Body of pancreas (tissue), 4 donors: ENCODE results near the gene GADD45GIP1. TPM values are rescaled to one million over a fixed set of nuclear protein-coding genes. Genes with fewer than 3 reads are reported as not detected.
"Not testable (repeated sequence)": the region's sequence is repeated elsewhere in the genome, so short reads cannot be mapped to it uniquely, and the experiment has no call there.

Experiments
- ATAC-seq: fragments of 150-250 bp; one replicate; pipeline ENCODE4 v1.9.1; 2016
- DNase-seq, 4 donors: peaks; one replicate each; pipeline ENCODE4 v3.0.0-alpha.2; 2019
- H3K27ac ChIP-seq, 4 donors: fragments of 200-600 bp; sonication (generic); 1 replicate in 3 of 4; 2 replicates in 1 of 4; pipeline versions ENCODE4 v1.5.1 to v1.6.1; 2016 to 2019; ENCODE audit warnings: mild to moderate bottlenecking in 1 of 4, mixed read lengths in 1 of 4, moderate library complexity in 1 of 4
- H3K27me3 ChIP-seq, 2 donors: fragments of 200-600 bp; sonication (generic); one replicate each; pipeline ENCODE4 v1.6.0; 2016; ENCODE audit warnings: mild to moderate bottlenecking in 1 of 2
- H3K36me3 ChIP-seq, 2 donors: fragments of 200-600 bp; sonication (generic); replicated peaks in 1 of 2; 2 replicates each; pipeline ENCODE4 v1.5.1; 2016; ENCODE audit warnings: low read depth in 2 of 2; ENCODE audit not compliant: insufficient read depth in 1 of 2
- H3K4me1 ChIP-seq: fragments of 200-600 bp; sonication (generic); one replicate; pipeline ENCODE4 v1.6.0; 2016
- H3K4me3 ChIP-seq, 2 donors: fragments of 200-600 bp; sonication (generic); 1 replicate in 1 of 2; 2 replicates in 1 of 2; pipeline ENCODE4 v1.5.1; 2016 to 2019
- H3K9me3 ChIP-seq, 3 donors: fragments of 200-600 bp; sonication (generic); 1 replicate in 2 of 3; 2 replicates in 1 of 3; pipeline ENCODE4 v1.5.1; 2016
- CTCF ChIP-seq, 7 experiments: fragments of 450-650 bp in 4 of 7; fragments of 200-600 bp in 3 of 7; sonication (generic) in 3 of 7; IDR thresholded peaks; one replicate each; pipeline ENCODE4 v1.5.1; 2016 to 2019; ENCODE audit warnings: antibody characterized with exemption in 7 of 7
- POLR2A ChIP-seq, 3 donors: fragments of 450-650 bp; IDR thresholded peaks; one replicate each; pipeline ENCODE4 v1.6.1; 2016; ENCODE audit warnings: antibody characterized with exemption in 3 of 3, mild to moderate bottlenecking in 2 of 3
- WGBS, 2 donors: methylation state at CpG; one replicate each; pipeline ENCODE4 v1.1.5; 2017; 5-methylcytosine and 5-hydroxymethylcytosine counted together
- intact Hi-C: fragments of 100-400 bp; cut with DNase I; formaldehyde crosslinking; loops from one replicate; pipeline ENCODE4 v1.15.1; 2023
- total RNA-seq, 2 donors: library from RNA; depleted of rRNA; stranded (reverse); fragments of >200 nt; gene quantifications; one replicate each; pipeline ENCODE4 v1.1.0, GENCODE V29; 2016

Gene GADD45GIP1
- total RNA-seq, 2 donors from 2014 or later = 31.3 to 42.0 TPM

- intact Hi-C loops = no loop called here
- no peak for TF ChIP-seq POLR2A (IDR thresholded peaks at IDR 0.05)
- TF ChIP-seq CTCF (IDR thresholded peaks at IDR 0.05) = no peak
- Histone ChIP-seq H3K27ac (no peak overlapping the region), H3K9me3 (no peaks in the 10 kb centered on the region), H3K4me3 (no peak overlapping the region), H3K4me1 (peaks cover 15% of the 10 kb centered on the region), H3K36me3 (peaks cover 0 to 5% of the 10 kb centered on the region in 2 donors), H3K27me3 (no peaks in the 10 kb centered on the region)
- WGBS, 2 donors = 88 to 90% methylated on average over 11 to 14 of the region's 14 CpGs
- DNase-seq = no peak
- ATAC-seq = no peak
Observed at GRCh38 chr19:12918253-12918652, 38.8 kb downstream of the GADD45GIP1 start.

GRCh38 chr19:12915860-12916259 lies 41.2 kb downstream of the GADD45GIP1 start:
- DNase-seq, H3K36me3 ChIP-seq, H3K4me3 ChIP-seq, H3K9me3 ChIP-seq, H3K27me3 ChIP-seq, H3K27ac ChIP-seq, ATAC-seq, intact Hi-C loops: not testable (repeated sequence)
- WGBS, 2 donors = 89 to 92% methylated on average over 4 of the region's 4 CpGs
- peaks cover 27% of the 10 kb centered on the region for H3K4me1 ChIP-seq

GRCh38 chr19:12913851-12914690 lies 43.0 kb downstream of the GADD45GIP1 start:
- Histone ChIP-seq H3K4me1 (peaks cover 22% of the 10 kb centered on the region), H3K4me3 (no peak overlapping the region), H3K36me3 (no peaks in the 10 kb centered on the region), H3K27me3 (no peaks in the 10 kb centered on the region), H3K9me3 (no peaks in the 10 kb centered on the region), H3K27ac (peak overlapping the region; percentile 62 to 85 (median 80))
- DNase-seq (peak in 2 of 4 donors; percentile 19 to 52), ATAC-seq (no peak)
- 61 to 76% methylated on average over 11 to 12 of the region's 12 CpGs for whole genome bisulfite sequencing, 2 donors
- TF ChIP-seq CTCF (IDR thresholded peaks at IDR 0.05) = no peak
- TF ChIP-seq POLR2A (IDR thresholded peaks at IDR 0.05) = no peak
- intact Hi-C loops = no loop called here

GRCh38 chr19:12913011-12913561 lies 43.9 kb downstream of the GADD45GIP1 start:
- WGBS, 2 donors = 1 to 11% methylated on average over 8 to 22 of the region's 22 CpGs
- H3K4me1 ChIP-seq = peaks cover 19% of the 10 kb centered on the region
- DNase-seq = peak; percentile 77 to 90 (median 87)
- H3K27ac ChIP-seq = peak overlapping the region; percentile 62 to 85 (median 80)
- TF ChIP-seq CTCF (IDR thresholded peaks at IDR 0.05) (no peak), POLR2A (IDR thresholded peaks at IDR 0.05) (no peak)
- no peaks in the 10 kb centered on the region for H3K36me3 ChIP-seq
- H3K9me3 ChIP-seq = no peaks in the 10 kb centered on the region
- intact Hi-C loops = no loop called here
- H3K4me3 ChIP-seq = no peak overlapping the region
- ATAC-seq = peak; percentile 90
- H3K27me3 ChIP-seq = no peaks in the 10 kb centered on the region

GRCh38 chr19:12912571-12912970 lies 44.5 kb downstream of the GADD45GIP1 start:
- TF ChIP-seq CTCF (IDR thresholded peaks at IDR 0.05) (no peak), POLR2A (IDR thresholded peaks at IDR 0.05) (no peak)
- intact Hi-C loops = no loop called here
- DNase-seq (no peak), ATAC-seq (no peak)
- Histone ChIP-seq H3K9me3 (no peaks in the 10 kb centered on the region), H3K27ac (peak overlapping the region; percentile 62 to 85 (median 80)), H3K36me3 (no peaks in the 10 kb centered on the region), H3K4me3 (no peak overlapping the region), H3K4me1 (peaks cover 19% of the 10 kb centered on the region), H3K27me3 (no peaks in the 10 kb centered on the region)
- WGBS, 2 donors = 27 to 32% methylated on average over 4 of the region's 4 CpGs
